SW480 (cell line): ENCODE measurements around the gene RPA3.
A peak's percentile ranks its signal among the peaks of the same experiment; 100 is the strongest.
"Not testable (repeated sequence)": the region's sequence is repeated elsewhere in the genome, so short reads cannot be mapped to it uniquely, and the experiment has no call there.

ENCODE experiments used
- DNase-seq: peaks from one replicate; pipeline ENCODE4 v3.0.0-alpha.2; 2016; ENCODE audit warnings: low spot score

RPA3 gene

DNA sequence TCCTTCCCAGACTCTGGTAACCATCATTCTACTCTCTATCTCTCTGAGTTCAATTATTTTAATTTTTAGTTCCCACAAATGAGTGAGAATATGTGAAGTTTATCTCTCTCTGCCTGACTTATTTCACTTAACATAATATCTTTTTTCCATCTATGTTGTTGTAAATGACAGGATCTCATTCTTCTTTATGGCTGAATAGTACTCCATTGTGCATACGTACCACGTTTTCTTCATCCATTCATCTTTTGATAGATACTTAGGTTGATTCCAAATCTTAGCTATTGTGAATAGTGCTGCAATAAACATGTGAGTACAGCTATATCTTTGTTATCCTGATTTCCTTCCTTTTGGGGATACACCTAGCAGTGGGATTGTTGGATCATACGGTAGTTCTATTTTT, 23.9 kb downstream of the RPA3 start:
- DNase-seq, result no peak

DNA sequence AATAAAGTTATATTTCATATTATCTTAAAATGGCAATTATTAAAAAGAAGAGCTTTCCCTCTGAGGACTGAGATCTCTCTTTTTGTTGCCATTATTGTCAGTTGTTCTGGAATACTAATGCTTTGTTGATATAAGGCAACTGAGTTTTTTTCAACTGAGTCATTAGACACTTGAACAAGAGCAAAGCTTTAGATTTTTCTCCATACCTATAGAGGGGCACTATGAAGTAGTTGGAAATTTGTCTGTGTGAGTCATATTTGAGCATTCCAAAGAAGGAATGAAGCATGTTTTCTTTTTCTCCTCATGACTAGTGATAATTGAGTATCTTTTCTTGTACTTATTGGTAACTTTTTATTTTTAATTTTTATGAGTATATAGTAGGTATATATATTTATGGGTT, 24.5 kb downstream of the RPA3 start:
- peak; percentile 19 for DNase-seq

DNA sequence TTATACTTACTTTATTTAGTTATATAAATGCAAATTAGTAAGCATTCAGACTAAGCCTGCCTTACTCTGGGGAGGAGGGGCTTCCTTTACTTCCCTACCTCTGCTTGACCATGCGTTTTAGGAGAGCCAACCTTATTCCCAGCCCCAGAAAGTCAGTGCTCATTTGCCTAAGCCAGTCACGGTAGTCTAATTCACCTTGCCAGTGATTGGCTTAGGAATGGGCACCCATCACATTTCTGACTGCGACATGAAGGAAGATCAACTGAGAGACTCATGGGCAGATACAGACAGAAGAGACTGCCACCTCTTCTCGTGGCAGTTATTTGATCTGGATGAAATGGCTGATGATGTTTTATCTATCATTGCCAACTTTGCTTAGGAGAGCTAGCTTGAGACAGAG, 29.5 kb downstream of the RPA3 start:
- no peak for DNase-seq

DNA sequence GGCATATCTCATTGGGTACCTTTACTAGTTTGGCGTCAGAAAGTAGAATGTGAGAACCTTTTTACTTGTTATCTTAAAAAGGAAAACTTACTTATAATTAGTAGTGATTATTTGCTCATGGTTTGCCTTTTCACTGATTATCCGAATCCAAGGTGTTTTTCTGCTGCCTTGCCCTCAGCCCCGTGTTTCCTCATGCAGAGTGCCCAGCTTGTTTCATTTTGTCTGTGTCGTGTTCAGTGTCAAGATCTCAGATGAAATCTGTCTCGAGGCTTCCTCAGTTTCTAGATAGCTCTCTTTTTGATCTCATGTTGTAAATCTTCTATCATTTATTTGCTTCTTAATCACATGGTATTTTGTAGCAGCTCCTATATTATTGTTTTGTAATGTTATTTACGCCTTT, 30.1 kb downstream of the RPA3 start:
- no peak for DNase-seq

DNA sequence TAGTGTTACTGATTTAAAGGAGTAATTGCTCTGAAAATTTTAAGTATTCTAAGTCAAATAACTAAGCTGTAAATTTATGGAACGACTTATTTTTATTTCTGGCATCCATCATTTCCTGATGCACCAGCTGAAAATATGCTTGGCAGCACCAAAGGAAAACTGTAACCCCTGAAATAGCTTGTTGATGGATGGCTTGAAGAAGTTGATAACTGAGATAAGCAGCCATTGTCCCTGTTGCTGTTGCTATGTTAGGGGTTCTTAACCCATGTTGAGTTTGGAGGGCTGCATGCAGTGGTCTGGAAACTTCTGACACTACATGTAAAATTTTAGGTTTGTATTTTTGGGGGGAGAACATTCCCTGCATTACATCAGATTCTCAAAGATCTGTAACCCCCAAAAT, 30.6 kb downstream of the RPA3 start:
- DNase-seq, result no peak

DNA sequence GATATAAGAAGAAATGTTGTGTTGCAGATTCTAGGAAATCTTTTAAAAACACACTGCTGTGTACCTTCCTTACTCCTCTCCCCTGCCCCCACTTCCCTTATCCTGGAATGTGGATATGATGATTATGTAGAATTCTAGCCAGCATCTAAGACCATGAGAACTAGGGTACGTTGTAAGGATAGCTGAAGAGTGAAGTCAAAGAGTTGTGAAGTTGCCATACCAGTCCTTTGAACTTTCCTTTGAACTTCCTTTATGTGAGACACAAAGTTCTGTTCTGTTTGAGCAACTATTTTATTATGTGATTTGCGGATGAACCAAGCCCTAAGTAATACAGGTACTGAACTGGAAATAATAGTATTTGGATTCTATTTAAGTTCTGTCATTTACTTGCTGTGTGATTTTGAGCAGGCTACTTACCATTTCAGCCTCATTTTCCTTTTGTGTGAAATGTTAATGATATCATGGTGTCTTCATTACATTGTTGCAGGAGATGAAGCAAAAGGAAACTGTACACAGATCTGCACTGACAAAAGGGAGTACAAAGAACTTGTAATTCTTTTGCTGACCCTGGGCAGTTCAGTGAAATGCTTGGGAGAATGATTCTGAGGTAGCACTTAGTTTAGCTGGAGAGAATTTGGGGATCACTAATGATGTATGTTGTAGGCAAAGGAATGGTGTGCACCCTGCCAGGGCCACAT, 31.4 kb downstream of the RPA3 start:
- no peak for DNase-seq

DNA sequence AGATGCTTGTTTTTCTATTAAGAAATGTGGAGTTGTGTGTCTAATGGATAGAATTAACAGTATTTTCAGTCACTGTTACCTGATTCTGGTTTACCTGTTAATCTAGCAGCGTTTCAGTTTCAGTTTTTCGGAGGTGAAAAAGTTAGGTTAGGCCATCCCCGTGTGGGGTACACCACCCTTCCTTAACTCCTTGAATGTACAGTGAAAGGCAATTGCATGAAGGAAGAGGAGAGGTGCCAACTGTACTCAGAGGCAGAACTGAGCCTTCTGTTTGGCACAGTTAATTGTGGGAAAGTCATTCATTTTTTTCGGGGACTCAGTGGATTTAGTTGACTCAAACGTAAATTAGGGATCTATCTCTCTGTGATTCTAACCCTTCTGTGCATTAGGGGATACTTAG, 35.5 kb downstream of the RPA3 start:
- no peak for DNase-seq

DNA sequence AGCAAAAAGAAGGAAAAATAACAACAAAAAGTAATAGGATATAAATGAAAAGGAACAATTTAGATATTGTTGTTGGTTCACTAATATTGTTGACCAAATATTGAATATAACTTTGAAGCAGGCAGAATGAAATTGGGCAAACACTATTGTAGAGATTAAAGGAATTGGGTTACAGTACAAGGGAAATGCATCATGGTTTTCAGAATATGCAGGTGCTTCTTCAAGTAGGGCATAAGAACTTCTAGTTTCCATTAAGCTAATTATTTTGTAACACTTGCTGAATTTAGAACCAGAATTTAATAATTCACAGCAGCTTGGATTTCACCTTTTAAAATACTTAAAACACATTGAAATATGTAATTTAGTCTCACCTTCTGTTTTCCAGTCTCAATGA, 36.5 kb downstream of the RPA3 start:
- DNase-seq, result no peak

DNA sequence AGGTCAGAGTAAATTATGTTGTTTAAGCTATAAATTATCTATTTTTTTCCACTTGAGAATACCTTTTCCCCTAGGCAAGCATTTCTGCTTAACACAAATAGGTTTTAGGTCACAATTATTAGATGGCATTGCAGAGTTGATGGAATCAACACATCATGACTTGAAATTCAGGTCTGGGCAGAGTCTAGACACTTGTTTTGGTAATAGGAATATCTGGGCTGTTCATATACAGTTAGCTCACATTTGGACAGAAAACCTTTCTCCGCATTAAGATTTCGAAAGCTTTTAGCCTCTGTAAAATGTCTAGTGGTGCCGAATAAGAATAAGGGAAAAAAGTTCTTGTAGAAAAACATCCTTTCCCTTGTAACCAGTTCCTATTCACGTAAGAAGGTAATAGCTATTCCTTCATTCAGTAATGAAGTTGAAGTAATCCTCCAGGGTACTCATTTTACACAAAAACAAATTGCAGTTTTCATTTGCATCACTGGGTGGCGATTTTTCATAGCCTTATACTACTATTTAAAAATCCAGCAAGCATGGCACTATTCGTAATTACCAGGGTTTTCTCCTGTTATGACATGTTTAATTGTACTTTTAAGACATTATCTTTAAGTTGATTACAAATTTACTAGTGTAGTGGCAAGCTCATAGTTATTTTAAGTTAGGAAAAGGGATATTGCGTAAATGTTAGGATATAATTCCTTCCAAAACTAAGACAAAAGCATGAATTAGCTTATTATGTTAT, 37.0 kb downstream of the RPA3 start:
- DNase-seq, result peak; percentile 67

DNA sequence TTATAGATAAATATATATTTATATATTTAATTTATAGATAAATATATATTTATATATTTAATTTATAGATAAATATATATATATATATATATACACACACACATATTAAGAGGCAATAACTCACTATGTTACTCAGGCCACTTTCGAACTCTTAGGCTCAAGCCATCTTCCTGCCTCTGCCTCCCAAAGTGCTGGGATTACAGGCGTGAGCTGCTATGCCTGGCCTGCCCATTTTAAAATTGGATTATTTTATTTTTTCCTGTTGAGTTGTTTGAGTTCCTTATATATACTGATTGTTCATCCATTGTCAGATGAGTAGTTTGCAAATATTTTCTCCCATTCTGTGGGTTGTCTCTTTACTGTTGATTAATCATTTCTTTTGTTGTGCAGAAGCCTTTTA, 38.8 kb downstream of the RPA3 start:
- not testable (repeated sequence) for DNase-seq

DNA sequence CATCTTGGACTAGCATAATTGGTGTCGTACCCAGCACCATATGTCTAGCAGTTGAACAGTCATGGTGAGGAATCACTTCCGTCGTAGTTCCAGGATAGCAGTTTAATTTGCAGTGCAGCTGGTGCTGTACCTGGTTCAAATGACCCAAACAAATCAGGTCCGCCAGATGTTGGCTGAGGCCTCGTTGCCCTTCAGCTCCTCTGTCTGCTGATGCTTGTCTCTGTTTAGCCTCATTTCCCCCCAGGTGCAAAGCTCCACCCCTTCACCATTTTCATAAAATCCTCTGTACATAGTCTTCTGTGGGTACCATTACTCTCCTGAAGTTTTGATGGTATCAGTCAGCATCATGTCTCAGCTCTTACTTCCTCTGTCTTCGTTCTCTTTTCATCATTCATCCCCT, 42.7 kb downstream of the RPA3 start:
- no peak for DNase-seq

DNA sequence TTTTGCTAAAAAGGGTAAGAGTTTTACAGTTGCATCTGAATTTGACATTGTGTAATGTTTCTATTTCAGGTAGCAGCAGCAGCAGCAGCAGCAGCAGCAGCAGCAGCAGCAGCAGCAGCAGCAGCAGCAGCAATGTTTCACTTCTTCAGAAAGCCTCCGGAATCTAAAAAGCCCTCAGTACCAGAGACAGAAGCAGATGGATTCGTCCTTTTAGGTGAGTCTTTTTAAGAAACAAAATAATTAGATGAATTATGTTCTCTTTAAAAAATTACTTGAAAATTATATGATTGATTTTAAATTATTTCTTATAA, 45.2 kb downstream of the RPA3 start:
- DNase-seq, result no peak

DNA sequence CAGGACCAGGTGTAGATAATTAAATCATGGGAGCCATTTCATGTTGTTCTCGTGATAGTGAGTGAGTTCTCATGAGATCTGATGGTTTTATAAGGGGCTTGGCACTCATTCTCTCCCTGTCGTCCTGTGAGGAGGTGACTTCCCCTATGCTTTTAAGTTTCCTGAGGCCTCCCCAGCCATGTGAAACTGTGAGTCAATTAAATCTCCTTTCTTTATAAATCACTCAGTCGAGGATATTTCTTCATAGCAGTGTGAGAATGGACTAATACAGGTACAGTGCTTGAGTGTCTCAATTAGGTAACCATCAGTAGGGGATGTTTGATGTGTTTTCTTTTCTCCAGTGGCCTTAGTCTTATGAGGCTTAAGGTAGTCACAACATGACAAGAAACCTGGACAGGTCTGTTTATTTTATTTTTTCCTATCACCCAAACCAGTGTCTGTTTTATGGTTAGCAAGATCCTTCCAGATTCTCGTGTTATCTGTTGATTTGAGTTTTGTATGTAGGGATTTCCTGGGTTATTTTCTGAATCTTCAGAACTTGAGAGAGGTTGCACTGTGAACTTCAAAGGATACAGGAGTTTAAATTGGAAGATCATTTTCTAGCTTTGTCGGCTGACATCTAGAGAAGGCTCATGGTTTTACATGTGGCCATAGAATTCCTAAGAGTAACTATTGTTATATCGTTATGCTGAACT, 45.7 kb downstream of the RPA3 start:
- DNase-seq, result no peak

DNA sequence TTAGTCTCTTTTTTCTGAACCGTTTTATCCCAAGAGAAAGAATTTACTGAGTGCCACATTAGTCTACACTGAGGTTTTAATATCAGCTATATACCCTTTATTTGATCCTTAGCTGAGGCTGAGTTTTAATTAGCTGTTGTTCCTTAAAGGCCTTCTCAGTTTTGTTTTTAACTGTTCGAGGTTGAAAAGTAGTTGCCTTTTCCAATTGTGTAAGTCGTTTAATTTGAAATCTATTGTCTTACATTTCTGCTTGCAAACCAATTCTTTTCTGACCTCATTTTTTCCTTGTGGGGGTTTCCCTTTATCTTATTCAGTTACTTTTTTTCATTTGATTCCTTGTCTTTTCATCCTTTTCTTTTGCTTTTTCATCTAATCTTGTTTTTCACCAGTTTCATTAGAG, 47.0 kb downstream of the RPA3 start:
- no peak for DNase-seq

DNA sequence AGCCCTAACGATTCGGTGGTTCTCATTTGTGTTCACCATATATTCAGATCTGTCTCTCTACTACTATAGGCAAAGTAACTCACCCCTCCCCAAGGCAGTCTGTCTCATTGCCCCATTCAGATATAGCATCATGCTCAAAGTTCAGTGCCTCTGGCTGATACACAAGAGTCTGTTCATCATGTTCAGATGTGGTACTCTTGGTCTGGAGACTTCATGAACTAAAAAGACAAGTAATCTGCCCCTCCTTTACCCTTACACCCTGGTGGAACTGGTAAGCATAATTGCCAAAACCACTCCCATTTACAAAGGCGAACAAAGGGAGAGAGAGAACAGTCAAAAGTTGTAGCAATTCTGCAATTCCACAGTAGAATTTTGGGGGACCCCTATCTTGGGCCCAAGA, 47.9 kb downstream of the RPA3 start:
- DNase-seq, result no peak

DNA sequence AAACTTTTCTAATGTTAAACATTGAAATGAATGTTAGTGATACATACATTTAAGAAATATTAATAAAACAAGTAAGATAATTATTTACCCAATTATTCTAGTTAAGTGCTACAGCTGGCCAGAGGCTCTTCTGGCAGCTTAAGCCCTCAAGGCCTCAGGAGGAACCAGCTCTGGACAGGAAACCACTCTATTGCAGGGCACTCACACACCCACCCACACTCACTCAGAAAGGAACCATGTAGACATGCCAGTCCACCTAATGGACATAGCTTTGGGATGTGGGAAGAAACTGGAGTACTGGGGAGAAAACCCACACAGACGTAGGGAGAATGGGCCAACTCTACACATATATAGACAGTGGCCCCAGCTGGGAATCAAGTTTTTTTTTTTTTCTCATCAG, 49.7 kb downstream of the RPA3 start:
- no peak for DNase-seq

DNA sequence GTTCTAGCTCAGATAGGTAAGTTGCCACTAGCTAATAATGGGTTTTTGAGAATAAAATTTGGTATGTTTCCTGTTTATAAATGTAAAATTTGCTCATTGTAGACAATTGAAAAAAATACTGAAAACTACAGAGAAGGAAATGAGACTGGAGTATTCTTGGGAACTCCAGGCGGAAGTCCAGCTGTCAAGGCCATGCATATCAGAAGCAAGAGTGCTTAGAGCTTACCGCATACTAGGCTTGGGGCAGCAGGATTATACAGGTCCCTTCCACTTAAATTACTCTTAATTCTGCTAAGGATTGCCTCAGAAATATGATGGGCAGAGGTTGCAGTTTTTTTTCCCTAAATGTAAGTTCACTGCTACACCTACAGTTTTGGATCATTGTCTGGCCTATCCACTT, 51.2 kb downstream of the RPA3 start:
- DNase-seq, result no peak

DNA sequence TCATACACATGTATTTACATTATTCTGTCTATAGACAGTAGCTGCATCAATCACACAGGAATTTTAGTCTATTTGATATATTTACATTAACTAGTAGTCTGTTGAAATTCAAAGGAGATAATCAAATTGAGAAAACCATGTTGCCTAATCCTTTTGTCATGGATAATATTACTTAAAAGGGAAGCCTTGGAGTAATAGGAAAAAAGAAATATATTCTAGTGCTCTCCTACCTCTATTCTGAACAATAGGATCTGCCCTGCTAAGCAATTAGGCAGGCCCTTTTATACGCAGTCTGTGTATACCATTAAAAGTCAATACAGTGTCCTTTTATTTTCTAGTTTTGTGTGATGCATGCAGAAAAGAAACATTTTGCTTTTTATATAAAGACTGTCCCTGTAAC, 53.4 kb downstream of the RPA3 start:
- DNase-seq, result no peak

DNA sequence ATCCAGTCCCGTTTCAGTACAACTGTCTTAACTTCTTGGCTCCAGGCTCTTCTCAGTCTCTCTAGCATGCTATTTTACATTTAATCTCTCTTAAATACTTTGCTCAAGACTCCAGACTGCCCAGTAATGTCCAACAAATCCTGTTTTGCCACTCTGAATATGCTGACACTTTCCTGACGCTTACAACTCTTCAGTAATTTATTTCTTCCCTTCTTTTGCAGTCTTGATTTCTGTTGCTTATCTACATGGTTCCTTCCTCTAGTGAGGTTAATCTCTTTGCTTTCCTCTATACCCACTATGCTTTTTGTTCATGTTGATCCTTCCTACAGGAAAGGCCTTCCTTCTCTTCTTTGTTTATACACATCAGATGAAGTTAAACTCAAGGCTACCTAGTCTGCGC, 54.1 kb downstream of the RPA3 start:
- DNase-seq, result no peak

DNA sequence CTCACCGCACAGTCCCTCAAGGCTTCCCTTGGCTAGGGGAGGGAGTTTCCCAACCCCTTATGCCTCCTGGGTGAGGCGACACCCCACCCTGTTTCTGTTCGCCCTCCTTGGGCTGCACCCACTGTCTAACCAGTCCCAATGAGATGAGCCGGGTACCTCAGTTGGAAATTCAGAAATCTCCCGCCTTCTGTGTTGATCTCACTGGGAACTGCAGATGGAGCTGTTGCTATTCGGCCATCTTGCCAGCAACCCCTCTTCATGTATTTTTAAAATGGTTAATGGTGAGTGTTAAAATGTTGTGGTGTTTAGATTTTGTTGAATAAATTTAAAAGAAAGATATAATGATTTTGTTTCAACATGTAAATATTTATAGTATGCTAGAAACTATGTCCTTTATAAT, 55.9 kb downstream of the RPA3 start:
- no peak for DNase-seq

DNA sequence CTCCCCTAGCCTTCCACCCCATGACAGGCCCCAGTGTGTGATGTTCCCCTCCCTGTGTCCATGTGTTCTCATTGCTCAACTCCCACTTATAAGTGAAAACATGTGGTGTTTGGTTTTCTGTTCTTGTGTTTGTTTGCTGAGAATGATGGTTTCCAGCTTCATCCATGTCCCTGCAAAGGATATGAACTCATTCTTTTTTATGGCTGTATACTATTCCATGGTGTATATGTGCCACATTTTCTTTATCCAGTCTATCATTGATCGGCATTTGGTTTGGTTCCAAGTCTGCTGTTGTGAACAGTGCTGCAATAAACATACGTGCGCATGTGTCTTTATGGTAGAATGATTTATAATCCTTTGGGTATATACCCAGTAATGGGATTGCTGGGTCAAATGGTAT, 61.9 kb downstream of the RPA3 start:
- DNase-seq, result not testable (repeated sequence)

DNA sequence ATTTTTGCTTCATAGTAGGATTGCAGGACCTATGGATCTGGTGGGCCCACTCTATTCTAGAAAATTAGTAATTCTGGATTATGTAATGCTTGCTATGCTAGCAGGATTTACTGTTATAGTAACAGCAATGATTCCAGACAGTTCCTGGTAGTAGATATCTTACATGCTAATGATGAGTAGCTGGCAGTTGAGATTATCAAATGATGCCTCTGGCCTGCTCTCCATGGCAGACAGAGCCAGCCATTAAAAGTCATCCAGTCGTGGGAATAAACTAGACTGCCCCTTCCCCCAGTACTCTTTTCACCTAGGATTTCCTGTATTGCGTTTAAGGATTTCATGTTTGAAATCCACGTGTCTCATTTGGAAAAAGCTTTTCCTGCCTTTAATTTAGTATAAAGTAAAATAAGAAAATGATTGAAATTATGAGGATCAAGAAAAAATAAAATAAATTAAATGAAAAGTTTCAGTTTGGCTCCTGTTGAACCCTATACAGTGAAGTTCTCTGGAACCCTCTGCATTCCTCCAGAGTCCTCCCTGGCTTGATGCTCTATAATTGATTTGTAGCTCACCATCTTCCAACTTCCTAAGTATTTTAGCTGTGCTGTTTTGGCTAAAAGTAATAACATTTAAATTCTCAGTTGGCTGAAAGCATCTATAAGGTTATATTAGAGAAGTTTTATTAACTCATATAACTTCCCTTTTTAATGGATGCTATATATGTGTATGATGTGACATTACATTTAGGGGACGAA, 63.3 kb downstream of the RPA3 start:
- DNase-seq, result no peak
